ENCODE results near the gene KIF18B. TPM values are rescaled to one million over a fixed set of nuclear protein-coding genes. Genes with fewer than 3 reads are reported as not detected.

The KIF18B gene
- total and polyA plus RNA-seq, 7 donors: under 0.01 to 10.5 (median 0.60) TPM

GRCh38 chr17:44918006-44918405, 29.6 kb downstream of the KIF18B start:
- H3K4me1 ChIP-seq: peaks cover 0 to 23% (median 20%) of the 10 kb centered on the region in 4 donors
- intact Hi-C loops (cut with DNase I): loop anchor here (10.0 kb wide), 1 partner anchor 277 kb away; no protein-coding TSS in a partner anchor
- no peak overlapping the region for H3K27ac ChIP-seq
- no peak overlapping the region for H3K4me3 ChIP-seq
- DNase-seq: no peak
- WGBS, 2 donors: 93 to 97% methylated on average over 2 of the region's 2 CpGs
- H3K36me3 ChIP-seq: no peaks in the 10 kb centered on the region
- H3K9me3 ChIP-seq: no peaks in the 10 kb centered on the region
- H3K27me3 ChIP-seq: no peaks in the 10 kb centered on the region
- no peak for TF ChIP-seq EP300 (IDR thresholded peaks at IDR 0.05)
- TF ChIP-seq, protein P1, sequence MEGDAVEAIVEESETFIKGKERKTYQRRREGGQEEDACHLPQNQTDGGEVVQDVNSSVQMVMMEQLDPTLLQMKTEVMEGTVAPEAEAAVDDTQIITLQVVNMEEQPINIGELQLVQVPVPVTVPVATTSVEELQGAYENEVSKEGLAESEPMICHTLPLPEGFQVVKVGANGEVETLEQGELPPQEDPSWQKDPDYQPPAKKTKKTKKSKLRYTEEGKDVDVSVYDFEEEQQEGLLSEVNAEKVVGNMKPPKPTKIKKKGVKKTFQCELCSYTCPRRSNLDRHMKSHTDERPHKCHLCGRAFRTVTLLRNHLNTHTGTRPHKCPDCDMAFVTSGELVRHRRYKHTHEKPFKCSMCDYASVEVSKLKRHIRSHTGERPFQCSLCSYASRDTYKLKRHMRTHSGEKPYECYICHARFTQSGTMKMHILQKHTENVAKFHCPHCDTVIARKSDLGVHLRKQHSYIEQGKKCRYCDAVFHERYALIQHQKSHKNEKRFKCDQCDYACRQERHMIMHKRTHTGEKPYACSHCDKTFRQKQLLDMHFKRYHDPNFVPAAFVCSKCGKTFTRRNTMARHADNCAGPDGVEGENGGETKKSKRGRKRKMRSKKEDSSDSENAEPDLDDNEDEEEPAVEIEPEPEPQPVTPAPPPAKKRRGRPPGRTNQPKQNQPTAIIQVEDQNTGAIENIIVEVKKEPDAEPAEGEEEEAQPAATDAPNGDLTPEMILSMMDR (IDR thresholded peaks at IDR 0.05): no peak
- TF ChIP-seq POLR2A (IDR thresholded peaks at IDR 0.05): no peak
- TF ChIP-seq POLR2AphosphoS5 (IDR thresholded peaks at IDR 0.05): no peak

- peak; percentile 59 for DNase-seq
- intact Hi-C loops (cut with DNase I): loop anchor here (10.0 kb wide), 1 partner anchor 277 kb away; no protein-coding TSS in a partner anchor
- TF ChIP-seq, protein P1 (IDR thresholded peaks at IDR 0.05): no peak
- TF ChIP-seq EP300 (IDR thresholded peaks at IDR 0.05) (no peak), POLR2AphosphoS5 (IDR thresholded peaks at IDR 0.05) (no peak), POLR2A (IDR thresholded peaks at IDR 0.05) (no peak)
- WGBS, 2 donors: 76 to 87% methylated on average over 6 of the region's 6 CpGs
- Histone ChIP-seq H3K36me3 (no peaks in the 10 kb centered on the region), H3K4me1 (peaks cover 0 to 23% (median 20%) of the 10 kb centered on the region in 4 donors), H3K27ac (peak overlapping the region in 3 of 4 donors; percentile 44 to 80 (median 73)), H3K9me3 (no peaks in the 10 kb centered on the region), H3K27me3 (no peaks in the 10 kb centered on the region), H3K4me3 (no peak overlapping the region)
Measured at GRCh38 chr17:44917456-44917855, 30.1 kb downstream of the KIF18B start.

GRCh38 chr17:44916781-44917241, 30.8 kb downstream of the KIF18B start:
- Histone ChIP-seq H3K27me3 (peaks cover 0 to under 1% (median 0%) of the 10 kb centered on the region in 3 donors), H3K4me3 (no peak overlapping the region), H3K27ac (peak overlapping the region; percentile 36 to 80 (median 58)), H3K4me1 (peaks cover 0 to 24% (median 20%) of the 10 kb centered on the region in 4 donors), H3K36me3 (no peaks in the 10 kb centered on the region), H3K9me3 (no peaks in the 10 kb centered on the region)
- TF ChIP-seq, protein P1 (IDR thresholded peaks at IDR 0.05): no peak
- TF ChIP-seq EP300 (IDR thresholded peaks at IDR 0.05) (no peak), POLR2A (IDR thresholded peaks at IDR 0.05) (no peak), POLR2AphosphoS5 (IDR thresholded peaks at IDR 0.05) (peak in 2 of 4 donors; percentile 33 to 55)
- intact Hi-C loops (cut with DNase I): loop anchor here (10.0 kb wide), 1 partner anchor 278 kb away; no protein-coding TSS in a partner anchor
- WGBS, 2 donors: 81 to 88% methylated on average over 10 of the region's 10 CpGs
- DNase-seq: peak; percentile 89

DNA sequence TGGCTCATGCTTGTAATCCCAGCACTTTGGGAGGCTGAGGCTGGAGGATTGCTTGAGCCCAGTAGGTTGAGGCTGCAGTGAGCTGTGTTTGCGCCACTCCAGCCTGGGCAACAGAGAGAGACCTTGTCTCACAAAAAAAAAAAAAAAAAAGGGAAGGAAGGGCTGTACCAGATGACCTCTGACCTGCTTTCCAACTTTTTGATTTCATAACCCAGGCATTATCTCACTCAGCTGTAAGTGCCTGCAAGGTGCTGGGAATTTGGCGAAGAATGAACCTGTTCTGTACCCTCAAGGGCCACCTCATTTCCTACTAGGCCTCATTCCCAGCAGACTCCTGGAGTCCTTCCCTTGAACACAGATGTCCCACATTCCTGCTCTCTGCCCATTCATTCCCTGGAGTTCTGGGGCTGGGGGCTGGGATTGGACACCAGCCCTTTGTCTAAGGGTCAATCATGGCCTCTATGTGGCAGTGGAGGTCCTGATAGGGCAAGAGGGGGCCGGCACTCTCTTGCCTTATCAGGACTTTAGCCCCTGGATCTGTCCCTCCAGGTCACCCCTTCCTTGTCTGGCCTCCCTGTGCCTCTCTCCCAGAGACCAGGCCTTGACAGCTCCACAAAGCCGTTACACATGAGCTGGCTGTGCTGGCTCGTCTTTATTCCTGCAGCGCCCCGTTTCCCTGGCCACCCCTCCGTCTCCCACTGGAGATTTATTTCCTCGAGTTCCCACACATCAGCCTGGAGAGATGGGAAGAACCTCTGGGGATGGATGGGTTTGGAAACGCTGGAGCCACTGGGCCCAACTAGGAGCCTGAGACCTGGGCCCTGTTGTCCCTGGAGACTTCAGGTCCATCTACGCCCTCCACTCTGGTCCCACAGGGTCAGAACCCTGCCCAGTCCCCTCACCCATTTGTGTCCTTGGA, 31.5 kb downstream of the KIF18B start:
- H3K4me1 ChIP-seq: peaks cover 0 to 31% (median 27%) of the 10 kb centered on the region in 4 donors
- TF ChIP-seq, protein P1 (IDR thresholded peaks at IDR 0.05): no peak
- TF ChIP-seq POLR2AphosphoS5 (IDR thresholded peaks at IDR 0.05) (no peak), EP300 (IDR thresholded peaks at IDR 0.05) (no peak), POLR2A (IDR thresholded peaks at IDR 0.05) (no peak)
- peaks cover 0 to 3% (median 0%) of the 10 kb centered on the region in 3 donors for H3K27me3 ChIP-seq
- intact Hi-C loops (cut with DNase I): loop anchor here (10.0 kb wide), 1 partner anchor 279 kb away; no protein-coding TSS in a partner anchor
- no peak for DNase-seq
- H3K9me3 ChIP-seq: no peaks in the 10 kb centered on the region
- no peak overlapping the region for H3K4me3 ChIP-seq
- no peaks in the 10 kb centered on the region for H3K36me3 ChIP-seq
- 86 to 90% methylated on average over 11 of the region's 11 CpGs for WGBS, 2 donors
- peak overlapping the region; percentile 36 to 80 (median 58) for H3K27ac ChIP-seq

All from sigmoid colon (tissue), 7 donors.